Mucosa of stomach (tissue), 1 donor: ENCODE measurements around the gene CDH4.

Source experiments
- H3K27me3 ChIP-seq: one replicate; pipeline ENCODE4 v1.7.0; 2013; ENCODE audit warnings: mild to moderate bottlenecking, low read length; ENCODE audit not compliant: control insufficient read depth, insufficient read depth
- H3K36me3 ChIP-seq: one replicate; pipeline ENCODE4 v1.7.0; 2013; ENCODE audit warnings: low read length; ENCODE audit not compliant: control insufficient read depth, insufficient read depth
- H3K4me1 ChIP-seq: one replicate; pipeline ENCODE4 v1.7.0; 2013; ENCODE audit warnings: mild to moderate bottlenecking, low read length; ENCODE audit not compliant: control insufficient read depth, insufficient read depth
- H3K4me3 ChIP-seq: one replicate; pipeline ENCODE4 v1.7.0; 2013; ENCODE audit warnings: low read length
- H3K9ac ChIP-seq: one replicate; pipeline ENCODE4 v1.7.0; 2013; ENCODE audit warnings: mild to moderate bottlenecking, low read length, moderate library complexity
- H3K9me3 ChIP-seq: one replicate; pipeline ENCODE4 v1.7.0; 2013; ENCODE audit warnings: mild to moderate bottlenecking, low read length, moderate library complexity; ENCODE audit not compliant: control insufficient read depth
- donor health status: Pancreatic carcinoma.

Gene CDH4

DNA sequence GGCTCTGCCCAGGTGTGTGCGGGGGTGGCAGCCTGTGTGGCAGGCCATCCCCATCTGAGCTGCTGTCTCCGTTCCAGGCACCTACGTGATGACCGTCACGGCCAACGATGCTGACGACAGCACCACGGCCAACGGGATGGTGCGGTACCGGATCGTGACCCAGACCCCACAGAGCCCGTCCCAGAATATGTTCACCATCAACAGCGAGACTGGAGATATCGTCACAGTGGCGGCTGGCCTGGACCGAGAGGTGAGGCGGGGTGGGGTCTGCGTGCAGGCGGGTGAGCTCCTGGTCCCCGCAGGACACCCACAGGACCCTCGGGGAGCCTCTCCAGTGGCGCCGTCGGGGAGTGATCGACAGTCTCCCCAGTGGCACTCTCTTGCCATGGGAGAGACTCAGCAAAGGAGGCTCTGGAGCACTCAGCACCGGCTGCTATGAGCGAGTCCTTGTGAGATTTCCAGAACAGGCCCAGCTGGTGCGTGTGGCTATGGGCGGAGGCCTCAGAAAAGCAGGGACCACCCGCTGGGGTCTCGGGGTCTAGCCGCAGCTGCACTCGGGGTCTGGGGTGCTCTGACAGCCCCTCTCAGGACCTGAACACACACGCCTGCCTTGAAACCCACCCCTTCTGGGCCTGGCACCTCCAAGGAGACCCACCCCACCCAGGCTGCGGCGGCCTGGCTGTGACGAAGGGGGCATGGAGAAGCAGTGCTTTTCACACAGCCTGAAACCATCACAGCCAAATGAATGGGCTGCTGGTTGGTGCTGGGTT, 621.8 kb downstream of the CDH4 start:
- Histone ChIP-seq H3K9ac (no peak overlapping the region), H3K27me3 (no peaks in the 10 kb centered on the region), H3K9me3 (no peaks in the 10 kb centered on the region), H3K36me3 (no peaks in the 10 kb centered on the region), H3K4me3 (no peak overlapping the region), H3K4me1 (no peaks in the 10 kb centered on the region)

DNA sequence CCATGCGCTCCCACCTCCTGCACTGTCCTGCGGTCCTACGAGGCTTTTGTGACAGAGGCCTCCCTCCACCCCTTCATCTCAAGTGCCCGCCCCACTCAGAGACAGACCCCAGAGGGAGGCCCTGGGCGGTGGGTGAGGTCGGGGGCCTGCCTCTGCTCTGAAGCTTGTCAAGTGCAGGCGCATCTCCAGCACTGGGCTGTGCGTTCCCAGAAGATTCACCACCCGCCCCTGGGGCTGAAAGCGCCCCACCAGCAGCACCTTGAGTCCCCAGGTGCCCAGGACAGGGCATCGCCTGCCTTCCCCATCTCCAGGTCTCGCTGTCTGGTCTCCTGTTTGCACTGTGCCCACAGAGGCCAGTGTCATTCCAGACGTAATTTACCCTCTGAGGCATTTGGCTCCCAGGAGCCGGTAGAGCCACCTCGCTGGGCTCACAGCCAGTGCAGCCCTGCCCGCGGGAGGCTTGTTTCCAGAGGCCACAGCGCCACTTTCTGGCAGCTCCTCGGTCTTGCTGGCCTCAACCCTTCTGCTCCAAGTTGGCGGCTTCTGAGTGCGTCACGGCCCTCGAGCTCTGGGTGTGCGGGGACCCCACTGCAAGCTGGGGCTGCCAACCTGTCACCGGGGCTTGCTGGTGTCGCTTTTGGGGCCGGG, 622.5 kb downstream of the CDH4 start:
- H3K4me3 ChIP-seq = no peak overlapping the region
- H3K27me3 ChIP-seq = no peaks in the 10 kb centered on the region
- H3K4me1 ChIP-seq = no peaks in the 10 kb centered on the region
- no peaks in the 10 kb centered on the region for H3K36me3 ChIP-seq
- no peaks in the 10 kb centered on the region for H3K9me3 ChIP-seq
- no peak overlapping the region for H3K9ac ChIP-seq

DNA sequence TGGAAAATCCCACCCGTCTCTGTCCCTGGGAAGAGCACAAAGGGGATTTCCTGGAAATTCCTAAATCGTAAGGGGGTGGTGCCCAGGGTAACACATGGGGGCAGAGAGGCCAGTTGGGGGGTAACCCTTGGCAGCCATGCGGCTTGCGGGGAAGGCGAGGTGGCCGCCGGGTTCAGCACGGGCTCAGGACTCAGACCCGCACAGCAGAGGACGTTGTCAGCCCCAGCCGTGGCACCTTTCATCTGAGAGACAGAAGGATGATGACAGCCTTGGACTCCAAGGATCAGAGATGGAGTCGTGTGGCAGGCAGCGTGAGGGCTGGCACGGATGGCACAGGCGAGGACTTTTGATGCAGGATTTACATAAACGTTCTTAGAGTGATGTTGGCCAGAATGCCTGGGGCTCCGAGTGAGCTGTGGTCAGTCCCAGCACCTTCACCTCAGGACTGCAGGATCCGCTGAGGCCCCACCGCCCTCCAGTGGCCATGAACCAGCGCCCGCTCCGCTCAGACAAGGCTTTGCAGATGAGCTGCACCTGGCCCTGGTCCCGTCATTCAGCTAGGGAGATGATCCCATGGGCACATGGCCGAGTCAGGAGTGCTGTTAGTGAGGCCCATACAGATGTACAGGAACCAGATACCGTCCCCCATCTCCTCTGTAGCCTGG, 623.3 kb downstream of the CDH4 start:
- no peak overlapping the region for H3K9ac ChIP-seq
- H3K4me3 ChIP-seq = no peak overlapping the region
- H3K36me3 ChIP-seq = no peaks in the 10 kb centered on the region
- H3K27me3 ChIP-seq = no peaks in the 10 kb centered on the region
- no peaks in the 10 kb centered on the region for H3K4me1 ChIP-seq
- H3K9me3 ChIP-seq = no peaks in the 10 kb centered on the region

DNA sequence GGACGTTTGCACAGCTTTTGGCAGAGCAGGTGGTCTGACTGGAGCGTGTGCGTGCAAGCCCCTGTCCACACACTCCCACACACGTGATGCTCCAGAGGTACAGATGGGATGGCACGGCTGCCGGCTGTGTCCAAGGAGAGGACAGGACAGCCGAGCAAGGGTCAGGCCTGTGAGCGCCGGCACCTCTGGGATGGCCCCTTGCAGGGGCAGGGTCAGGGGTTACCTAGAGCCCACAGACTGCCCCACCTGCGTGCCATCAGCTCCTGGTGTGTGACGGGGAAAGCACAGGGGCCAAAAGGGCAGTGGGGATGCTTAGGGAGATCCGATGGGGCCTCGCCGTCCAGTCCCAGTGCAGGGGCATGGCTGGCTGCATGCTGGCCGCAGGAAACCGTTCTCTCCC, 623.9 kb downstream of the CDH4 start:
- Histone ChIP-seq H3K9me3 (no peaks in the 10 kb centered on the region), H3K4me1 (no peaks in the 10 kb centered on the region), H3K9ac (no peak overlapping the region), H3K4me3 (no peak overlapping the region), H3K27me3 (no peaks in the 10 kb centered on the region), H3K36me3 (no peaks in the 10 kb centered on the region)

DNA sequence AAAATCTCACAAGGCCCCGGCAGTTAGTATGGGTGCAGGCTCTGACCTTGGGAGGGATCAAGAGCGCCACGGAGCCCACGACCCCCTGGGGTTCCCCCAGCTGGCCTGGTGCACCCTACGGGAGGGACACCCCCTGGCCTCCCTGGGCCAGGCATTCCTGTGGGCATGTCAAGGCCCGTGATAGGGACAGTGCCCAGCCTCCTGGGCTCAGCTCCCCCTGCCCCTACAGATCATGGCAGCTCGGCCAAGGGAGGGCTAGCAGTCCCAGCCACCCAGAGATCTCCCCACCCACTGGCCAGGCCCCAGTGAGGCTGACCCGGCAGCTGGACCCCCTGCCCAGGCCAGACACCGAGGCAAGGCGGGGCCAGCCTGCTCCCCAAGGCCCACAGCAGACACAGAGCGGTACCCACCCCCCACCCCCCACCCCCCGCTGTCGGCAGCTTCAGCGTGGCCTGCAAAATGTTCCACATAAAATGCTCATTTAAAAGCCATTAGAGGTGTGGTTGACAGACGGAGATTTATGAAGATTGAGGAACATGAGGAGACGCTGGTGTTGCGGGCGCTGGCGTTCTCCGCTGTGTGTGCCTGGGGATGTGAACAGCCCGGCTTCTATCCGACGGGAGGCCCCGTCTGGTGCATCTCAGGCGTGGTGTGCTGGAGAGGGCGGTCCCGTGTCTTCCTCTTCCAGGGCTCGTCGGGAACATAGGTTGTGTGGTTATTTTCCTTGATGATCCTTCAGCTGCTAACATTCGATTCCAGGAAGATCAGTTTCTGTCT, 625.1 kb downstream of the CDH4 start:
- Histone ChIP-seq H3K4me1 (no peaks in the 10 kb centered on the region), H3K9ac (no peak overlapping the region), H3K27me3 (no peaks in the 10 kb centered on the region)

DNA sequence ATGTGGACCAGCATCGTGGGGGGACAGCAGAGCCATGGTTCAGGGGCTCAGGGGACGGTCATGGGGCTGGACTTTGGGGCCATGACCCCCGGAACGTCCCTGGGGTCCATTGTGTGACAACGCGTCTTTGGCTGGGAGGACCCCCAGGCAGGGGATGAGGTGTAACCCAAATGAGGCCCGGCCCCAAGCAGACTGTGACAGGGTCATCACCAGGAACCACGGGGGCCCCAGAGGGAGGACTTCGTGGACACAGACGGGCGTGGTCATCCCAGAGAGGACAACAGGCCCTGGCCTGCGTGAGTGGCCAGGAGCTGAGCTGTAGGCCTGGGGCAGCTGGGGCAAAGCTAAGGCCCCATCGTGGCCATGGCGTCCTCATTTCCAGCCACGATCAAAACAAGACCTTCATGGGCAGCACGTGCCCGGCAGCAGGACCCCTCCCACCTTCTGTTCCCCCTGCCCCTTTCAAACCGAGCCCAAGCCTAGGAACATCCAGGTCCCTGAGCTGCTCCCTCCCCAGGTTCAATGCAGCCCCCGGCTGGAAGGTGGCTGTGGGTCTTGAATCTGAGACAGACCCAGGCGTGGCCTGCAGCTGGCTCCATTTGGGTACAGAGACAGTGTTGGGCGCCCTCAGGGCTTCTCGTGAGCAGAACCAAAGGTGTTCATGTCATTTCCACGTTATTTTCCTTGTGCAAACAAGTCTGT, 625.9 kb downstream of the CDH4 start:
- Histone ChIP-seq H3K36me3 (no peaks in the 10 kb centered on the region), H3K9ac (no peak overlapping the region), H3K4me1 (no peaks in the 10 kb centered on the region), H3K27me3 (no peaks in the 10 kb centered on the region), H3K9me3 (no peaks in the 10 kb centered on the region), H3K4me3 (no peak overlapping the region)

More for the DNA sequence above, 625.1 kb downstream of the CDH4 start:
- Histone ChIP-seq H3K36me3 (no peaks in the 10 kb centered on the region), H3K9me3 (no peaks in the 10 kb centered on the region), H3K4me3 (no peak overlapping the region)

DNA sequence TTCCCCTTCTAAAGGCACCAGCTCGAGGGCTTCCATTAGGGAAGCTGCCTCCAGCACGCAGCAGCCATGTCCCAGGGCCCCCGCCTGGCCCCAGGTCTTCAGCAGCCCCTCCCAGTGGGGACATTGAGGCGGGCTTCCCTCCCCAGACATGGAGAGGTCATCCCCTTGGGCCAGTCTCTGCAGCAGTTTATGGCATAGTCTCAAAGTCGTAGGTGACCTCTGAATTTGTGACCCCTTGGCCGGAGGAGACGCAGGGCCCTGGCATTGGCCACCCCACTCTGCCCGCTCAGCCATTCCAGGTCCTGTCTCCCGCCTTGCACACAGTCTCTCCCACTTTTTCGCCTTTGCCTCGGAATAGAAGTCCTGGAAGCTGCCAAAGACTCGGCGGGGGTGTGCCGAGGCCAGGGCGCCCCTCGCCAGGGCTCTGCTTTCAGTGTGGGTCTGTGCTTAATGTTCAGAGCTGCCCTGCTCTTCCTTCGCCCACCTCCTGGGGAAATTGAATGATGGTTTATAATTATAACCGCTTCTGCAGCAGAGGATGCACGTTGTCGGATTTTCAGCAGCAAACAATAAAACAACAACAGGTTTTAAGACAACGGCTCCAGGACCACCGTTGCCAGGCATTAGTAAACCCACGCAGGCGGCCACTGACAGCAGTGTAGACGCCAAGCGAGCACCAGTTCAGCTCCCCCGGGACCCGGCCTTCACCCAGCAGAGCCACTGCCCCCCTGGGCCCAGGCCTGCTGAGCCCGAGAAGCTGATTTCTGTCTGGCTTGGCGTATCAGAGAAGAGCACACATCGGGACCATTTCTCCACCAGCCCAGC, 626.6 kb downstream of the CDH4 start:
- no peaks in the 10 kb centered on the region for H3K9me3 ChIP-seq
- no peaks in the 10 kb centered on the region for H3K36me3 ChIP-seq
- H3K9ac ChIP-seq = no peak overlapping the region
- H3K27me3 ChIP-seq = no peaks in the 10 kb centered on the region
- H3K4me3 ChIP-seq = no peak overlapping the region
- H3K4me1 ChIP-seq = no peaks in the 10 kb centered on the region

DNA sequence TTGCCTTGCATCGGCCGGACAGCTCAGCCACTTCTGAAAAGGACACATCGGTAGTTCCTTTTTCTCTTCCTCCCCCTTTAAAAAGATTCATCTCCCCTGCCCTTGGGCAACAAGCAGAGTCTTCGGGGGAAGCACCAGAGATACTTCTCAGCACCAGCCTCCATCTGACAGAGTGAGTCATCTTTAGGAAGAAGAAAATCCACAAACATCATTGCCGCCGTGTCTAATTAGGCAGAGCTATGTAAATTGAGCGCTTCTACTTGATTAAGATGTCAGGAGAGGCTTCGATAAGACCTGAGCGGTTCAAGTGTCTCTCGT, 627.2 kb downstream of the CDH4 start:
- no peaks in the 10 kb centered on the region for H3K36me3 ChIP-seq
- no peaks in the 10 kb centered on the region for H3K27me3 ChIP-seq
- H3K4me1 ChIP-seq = no peaks in the 10 kb centered on the region
- H3K4me3 ChIP-seq = no peak overlapping the region
- H3K9ac ChIP-seq = no peak overlapping the region
- H3K9me3 ChIP-seq = no peaks in the 10 kb centered on the region

DNA sequence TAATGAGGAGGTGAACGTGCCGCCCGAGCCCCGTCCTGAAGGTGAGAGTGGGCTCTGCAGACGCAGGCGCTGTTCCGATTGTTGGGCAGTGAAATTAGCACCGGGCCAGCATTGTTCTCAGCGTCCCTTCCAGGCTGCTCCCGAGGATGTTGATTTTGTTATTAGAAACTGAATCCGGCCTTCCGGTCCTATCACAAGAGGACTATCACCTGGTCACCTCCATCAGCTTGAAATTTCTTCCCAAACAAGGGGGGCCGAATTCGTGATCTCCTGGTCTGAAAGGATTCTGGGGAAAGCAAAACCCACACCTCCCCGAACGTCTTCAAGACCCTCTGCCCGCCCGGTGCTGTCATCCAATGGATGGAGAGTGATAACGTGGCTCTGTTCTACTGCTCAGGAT, 627.6 kb downstream of the CDH4 start:
- H3K4me1 ChIP-seq = no peaks in the 10 kb centered on the region
- H3K36me3 ChIP-seq = no peaks in the 10 kb centered on the region
- no peaks in the 10 kb centered on the region for H3K27me3 ChIP-seq

DNA sequence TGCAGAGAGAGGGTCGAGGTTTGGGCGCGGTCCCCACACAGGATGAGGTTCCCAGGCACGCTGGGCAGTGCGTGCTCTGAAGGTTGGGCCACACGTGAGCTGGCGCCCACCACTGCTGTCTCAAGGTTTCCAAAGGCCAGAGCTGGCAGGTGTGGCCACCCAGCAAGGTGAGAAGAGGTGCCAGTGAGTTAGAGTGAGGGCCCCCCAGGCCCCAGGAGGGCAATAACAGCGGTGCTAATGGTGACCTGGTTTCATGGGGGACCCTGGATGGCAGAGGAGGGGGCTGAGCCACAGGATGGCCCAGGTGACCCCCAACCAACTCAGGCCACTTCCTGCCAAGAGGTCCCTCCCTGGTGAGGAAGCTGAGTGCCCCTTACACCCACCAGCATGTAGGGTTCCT, 628.6 kb downstream of the CDH4 start:
- no peaks in the 10 kb centered on the region for H3K27me3 ChIP-seq
- H3K4me3 ChIP-seq = no peak overlapping the region
- H3K4me1 ChIP-seq = no peaks in the 10 kb centered on the region
- H3K9ac ChIP-seq = no peak overlapping the region
- no peaks in the 10 kb centered on the region for H3K36me3 ChIP-seq
- no peaks in the 10 kb centered on the region for H3K9me3 ChIP-seq

More for the DNA sequence above, 627.6 kb downstream of the CDH4 start:
- Histone ChIP-seq H3K9ac (no peak overlapping the region), H3K4me3 (no peak overlapping the region), H3K9me3 (no peaks in the 10 kb centered on the region)

DNA sequence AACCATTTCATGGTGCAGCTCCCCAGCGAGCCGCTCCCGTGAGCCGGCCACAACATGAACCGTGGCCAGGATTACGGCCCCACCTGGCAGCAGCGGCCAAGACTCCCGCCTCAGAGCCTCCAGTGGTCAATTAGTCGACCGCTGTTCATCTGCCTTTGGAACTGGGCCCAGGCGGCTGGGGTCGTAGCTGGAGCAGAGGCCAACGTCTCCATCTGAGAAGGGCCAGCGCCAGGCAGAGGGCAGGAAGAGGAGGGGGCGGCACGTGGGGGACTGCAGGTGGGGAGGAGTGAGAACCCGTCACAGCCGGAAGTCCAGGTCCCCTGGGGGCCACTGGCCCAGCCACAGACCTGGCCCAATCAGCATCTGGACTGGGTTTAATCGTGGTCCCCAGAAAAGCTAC, 629.4 kb downstream of the CDH4 start:
- Histone ChIP-seq H3K27me3 (no peaks in the 10 kb centered on the region), H3K4me3 (no peak overlapping the region), H3K36me3 (no peaks in the 10 kb centered on the region), H3K9ac (no peak overlapping the region), H3K4me1 (no peaks in the 10 kb centered on the region), H3K9me3 (no peaks in the 10 kb centered on the region)
